Esophagus muscularis mucosa (tissue), 4 donors: ENCODE data around the gene QKI.

ENCODE experiments used
- EP300 ChIP-seq: sonication (generic); formaldehyde crosslinking; IDR thresholded peaks from one replicate; pipeline ENCODE4 v1.6.1; 2017; ENCODE audit warnings: antibody characterized with exemption
- POLR2A ChIP-seq: fragments of 450-650 bp; IDR thresholded peaks from one replicate; pipeline ENCODE4 v1.6.1; 2017; ENCODE audit warnings: antibody characterized with exemption, moderate library complexity, mild to moderate bottlenecking, low read depth
- TF ChIP-seq, protein P1 (sequence below), 3 experiments: fragments of 200-600 bp in 2 of 3; fragments of 450-650 bp in 1 of 3; sonication (generic) in 2 of 3; IDR thresholded peaks; one replicate each; pipeline ENCODE4 v1.5.1; 2017 to 2019; ENCODE audit warnings: antibody characterized with exemption in 3 of 3, mild to moderate bottlenecking in 2 of 3, moderate library complexity in 1 of 3

DNA sequence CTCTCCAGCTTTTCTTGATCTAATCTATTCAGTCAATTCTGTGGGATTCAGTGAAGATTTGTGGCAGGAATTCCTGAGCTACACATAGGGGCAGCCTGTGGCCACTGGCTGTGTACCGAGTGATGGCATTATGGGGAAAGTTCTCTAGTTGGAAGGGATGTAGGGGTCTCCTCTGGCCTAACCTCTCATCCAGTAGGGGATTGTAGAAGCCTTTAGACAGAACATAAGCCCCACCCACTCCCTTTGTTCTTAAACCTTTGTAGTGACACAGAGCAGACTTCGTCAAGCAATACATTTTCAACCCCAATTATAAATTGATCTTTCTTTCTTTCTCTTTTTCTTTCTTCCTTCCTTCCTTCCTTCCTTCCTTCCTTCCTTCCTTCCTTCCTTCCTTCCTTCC lies 188.9 kb downstream of the QKI start:
- no peak for TF ChIP-seq EP300
- no peak for TF ChIP-seq POLR2A
- TF ChIP-seq, protein P1, sequence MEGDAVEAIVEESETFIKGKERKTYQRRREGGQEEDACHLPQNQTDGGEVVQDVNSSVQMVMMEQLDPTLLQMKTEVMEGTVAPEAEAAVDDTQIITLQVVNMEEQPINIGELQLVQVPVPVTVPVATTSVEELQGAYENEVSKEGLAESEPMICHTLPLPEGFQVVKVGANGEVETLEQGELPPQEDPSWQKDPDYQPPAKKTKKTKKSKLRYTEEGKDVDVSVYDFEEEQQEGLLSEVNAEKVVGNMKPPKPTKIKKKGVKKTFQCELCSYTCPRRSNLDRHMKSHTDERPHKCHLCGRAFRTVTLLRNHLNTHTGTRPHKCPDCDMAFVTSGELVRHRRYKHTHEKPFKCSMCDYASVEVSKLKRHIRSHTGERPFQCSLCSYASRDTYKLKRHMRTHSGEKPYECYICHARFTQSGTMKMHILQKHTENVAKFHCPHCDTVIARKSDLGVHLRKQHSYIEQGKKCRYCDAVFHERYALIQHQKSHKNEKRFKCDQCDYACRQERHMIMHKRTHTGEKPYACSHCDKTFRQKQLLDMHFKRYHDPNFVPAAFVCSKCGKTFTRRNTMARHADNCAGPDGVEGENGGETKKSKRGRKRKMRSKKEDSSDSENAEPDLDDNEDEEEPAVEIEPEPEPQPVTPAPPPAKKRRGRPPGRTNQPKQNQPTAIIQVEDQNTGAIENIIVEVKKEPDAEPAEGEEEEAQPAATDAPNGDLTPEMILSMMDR (IDR thresholded peaks at IDR 0.05) = no peak
